ENCODE measurements around the gene SLC25A21.

SLC25A21 gene

GRCh38 chr14:36657399-36658122, 514.8 kb downstream of the SLC25A21 start:
- peak overlapping the region in 1 of 2 donors; percentile 19 for H3K27ac Mint-ChIP-seq
- H3K4me1 Mint-ChIP-seq, result peaks cover 75% of the 10 kb centered on the region
- DNase-seq, result no peak
- H3K27me3 Mint-ChIP-seq, result peaks cover 100% of the 10 kb centered on the region
- no peaks in the 10 kb centered on the region for H3K9me3 Mint-ChIP-seq
- H3K4me3 Mint-ChIP-seq, result peak overlapping the region; percentile 53 to 60
- no peak for ATAC-seq

GRCh38 chr14:36656687-36657398, 515.6 kb downstream of the SLC25A21 start:
- DNase-seq (no peak), ATAC-seq (no peak)
- Mint-ChIP-seq H3K9me3 (no peaks in the 10 kb centered on the region), H3K4me3 (peak overlapping the region; percentile 29 to 60), H3K27ac (no peak overlapping the region), H3K27me3 (peaks cover 96% of the 10 kb centered on the region), H3K4me1 (peaks cover 68% of the 10 kb centered on the region)

- DNase-seq, result peak; percentile 43 to 47
- Mint-ChIP-seq H3K27me3 (peaks cover 95% of the 10 kb centered on the region), H3K4me3 (peak overlapping the region; percentile 34 to 39), H3K27ac (no peak overlapping the region), H3K4me1 (peaks cover 61% of the 10 kb centered on the region), H3K9me3 (no peaks in the 10 kb centered on the region)
- peak; percentile 70 for ATAC-seq
Measured at GRCh38 chr14:36655963-36656686, 516.3 kb downstream of the SLC25A21 start.

GRCh38 chr14:36655571-36655962, 516.8 kb downstream of the SLC25A21 start:
- peaks cover 95% of the 10 kb centered on the region for H3K27me3 Mint-ChIP-seq
- H3K9me3 Mint-ChIP-seq, result no peaks in the 10 kb centered on the region
- H3K4me1 Mint-ChIP-seq, result peaks cover 55% of the 10 kb centered on the region
- DNase-seq (no peak), ATAC-seq (no peak)
- H3K4me3 Mint-ChIP-seq, result peak overlapping the region; percentile 7 to 34
- H3K27ac Mint-ChIP-seq, result no peak overlapping the region

GRCh38 chr14:36654794-36655381, 517.5 kb downstream of the SLC25A21 start:
- no peak overlapping the region for H3K4me3 Mint-ChIP-seq

GRCh38 chr14:36653962-36654793, 518.2 kb downstream of the SLC25A21 start:
- Mint-ChIP-seq H3K4me1 (peaks cover 41% of the 10 kb centered on the region), H3K4me3 (no peak overlapping the region), H3K9me3 (no peaks in the 10 kb centered on the region), H3K27me3 (peaks cover 89% of the 10 kb centered on the region), H3K27ac (no peak overlapping the region)
- DNase-seq (no peak), ATAC-seq (no peak)

More at GRCh38 chr14:36654794-36655381, 517.5 kb downstream of the SLC25A21 start:
- Mint-ChIP-seq H3K4me1 (peaks cover 48% of the 10 kb centered on the region), H3K27ac (no peak overlapping the region), H3K9me3 (no peaks in the 10 kb centered on the region), H3K27me3 (peaks cover 95% of the 10 kb centered on the region)
- ATAC-seq (no peak), DNase-seq (no peak)

GRCh38 chr14:36653413-36653812, 519.0 kb downstream of the SLC25A21 start:
- Mint-ChIP-seq H3K9me3 (no peaks in the 10 kb centered on the region), H3K27ac (no peak overlapping the region), H3K27me3 (peaks cover 87% of the 10 kb centered on the region), H3K4me1 (peaks cover 36% of the 10 kb centered on the region), H3K4me3 (no peak overlapping the region)
- ATAC-seq (no peak), DNase-seq (no peak)

GRCh38 chr14:36652542-36653201, 519.7 kb downstream of the SLC25A21 start:
- Mint-ChIP-seq H3K4me3 (no peak overlapping the region), H3K9me3 (no peaks in the 10 kb centered on the region), H3K27ac (no peak overlapping the region), H3K27me3 (peaks cover 87% of the 10 kb centered on the region), H3K4me1 (peaks cover 36% of the 10 kb centered on the region)
- DNase-seq, result no peak
- no peak for ATAC-seq

GRCh38 chr14:36649872-36650650, 522.3 kb downstream of the SLC25A21 start:
- H3K27me3 Mint-ChIP-seq, result peaks cover 87% of the 10 kb centered on the region
- H3K4me3 Mint-ChIP-seq, result no peak overlapping the region
- H3K4me1 Mint-ChIP-seq, result peaks cover 17% of the 10 kb centered on the region
- DNase-seq (no peak), ATAC-seq (no peak)
- H3K27ac Mint-ChIP-seq, result no peak overlapping the region
- no peaks in the 10 kb centered on the region for H3K9me3 Mint-ChIP-seq

GRCh38 chr14:36647824-36648753, 524.3 kb downstream of the SLC25A21 start:
- Mint-ChIP-seq H3K4me1 (peaks cover 16% of the 10 kb centered on the region), H3K9me3 (no peaks in the 10 kb centered on the region), H3K27ac (peak overlapping the region in 1 of 2 donors; percentile 54), H3K4me3 (no peak overlapping the region), H3K27me3 (peaks cover 73% of the 10 kb centered on the region)
- ATAC-seq (no peak), DNase-seq (no peak)

GRCh38 chr14:36647417-36647823, 525.0 kb downstream of the SLC25A21 start:
- no peak overlapping the region for H3K4me3 Mint-ChIP-seq
- no peaks in the 10 kb centered on the region for H3K9me3 Mint-ChIP-seq
- ATAC-seq (no peak), DNase-seq (no peak)
- H3K27ac Mint-ChIP-seq, result no peak overlapping the region
- H3K27me3 Mint-ChIP-seq, result peaks cover 66% of the 10 kb centered on the region
- peaks cover 16% of the 10 kb centered on the region for H3K4me1 Mint-ChIP-seq

GRCh38 chr14:36646664-36647416, 525.6 kb downstream of the SLC25A21 start:
- no peaks in the 10 kb centered on the region for H3K9me3 Mint-ChIP-seq
- H3K4me3 Mint-ChIP-seq, result peak overlapping the region; percentile 15 to 31
- H3K27me3 Mint-ChIP-seq, result peaks cover 65% of the 10 kb centered on the region
- DNase-seq (no peak), ATAC-seq (no peak)
- H3K4me1 Mint-ChIP-seq, result peaks cover 16% of the 10 kb centered on the region
- no peak overlapping the region for H3K27ac Mint-ChIP-seq

Measured in stimulated activated naive CD8-positive, alpha-beta T cell treated with anti-CD3 and anti-CD28 coated beads, Interleukin-15, amount 100 ng/mL, for 72 hours (primary cell).